Nucleus accumbens (tissue), 56 donors: ENCODE results near the gene BEND7.
"Not testable (repeated sequence)": the region's sequence is repeated elsewhere in the genome, so short reads cannot be mapped to it uniquely, and the experiment has no call there.

ENCODE experiments used
- DNase-seq, 56 donors: peaks; one replicate each; lab custom pipeline; 2025; lab: John Stamatoyannopoulos, UW

Gene BEND7, protein sequence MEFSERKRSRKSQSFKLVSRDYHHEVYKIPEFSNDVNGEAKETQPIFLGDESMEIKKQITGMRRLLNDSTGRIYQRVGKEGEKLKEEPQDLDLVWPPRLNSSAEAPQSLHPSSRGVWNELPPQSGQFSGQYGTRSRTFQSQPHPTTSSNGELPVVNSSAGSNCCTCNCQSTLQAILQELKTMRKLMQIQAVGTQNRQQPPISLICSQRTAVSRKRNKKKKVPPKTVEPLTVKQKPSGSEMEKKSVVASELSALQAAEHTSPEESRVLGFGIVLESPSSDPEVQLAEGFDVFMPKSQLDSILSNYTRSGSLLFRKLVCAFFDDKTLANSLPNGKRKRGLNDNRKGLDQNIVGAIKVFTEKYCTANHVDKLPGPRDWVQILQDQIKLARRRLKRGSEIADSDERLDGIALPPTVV

DNA sequence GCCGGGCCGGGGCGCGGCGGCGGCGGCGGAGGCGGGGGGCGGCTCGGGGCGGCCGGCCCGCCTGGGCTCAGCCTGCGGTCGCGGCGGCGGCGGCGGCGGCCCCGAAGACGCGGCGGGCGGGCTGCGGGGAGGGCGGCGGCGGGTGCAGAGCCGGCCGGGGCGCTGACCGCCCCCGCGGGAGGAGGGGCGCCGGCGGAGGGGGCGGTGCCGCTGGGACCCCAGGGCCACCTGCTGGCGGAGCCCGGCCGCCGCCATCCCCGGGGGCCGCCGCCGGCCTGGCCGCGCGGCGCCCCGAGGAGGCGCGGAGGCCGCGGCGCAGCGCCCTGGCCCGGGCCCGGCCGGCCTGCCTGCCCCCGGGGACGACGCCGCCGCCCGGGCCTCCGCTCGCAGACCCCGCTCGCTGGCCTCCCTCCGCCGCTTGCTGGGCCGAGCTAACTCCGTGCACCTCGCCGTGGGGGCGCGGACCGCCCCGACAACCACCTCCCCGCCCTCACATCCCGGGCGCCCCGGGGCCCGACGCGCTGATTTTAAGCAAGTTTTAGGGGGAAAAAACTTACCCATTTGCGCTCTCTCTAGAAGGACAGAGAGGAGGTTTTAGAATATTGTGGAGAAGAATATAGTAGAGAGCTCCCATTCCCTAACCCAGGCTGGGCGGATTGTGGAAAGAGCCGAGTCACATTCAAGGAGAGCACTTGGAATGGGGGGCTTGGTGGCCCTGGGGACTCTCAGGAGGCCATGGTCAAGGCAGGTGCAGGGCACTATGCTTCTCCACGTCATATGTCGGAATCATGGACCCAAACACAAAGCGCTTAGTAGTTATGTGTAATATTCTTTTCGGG, at the start of gene BEND7:
BEND7 (minus strand) TSS at position 140 of the 839 bp plus-strand sequence. CDS start 481 bp downstream, outside the sequence.
- peak in 3 of 56 donors; percentile 13 to 42 (median 16) for DNase-seq

DNA sequence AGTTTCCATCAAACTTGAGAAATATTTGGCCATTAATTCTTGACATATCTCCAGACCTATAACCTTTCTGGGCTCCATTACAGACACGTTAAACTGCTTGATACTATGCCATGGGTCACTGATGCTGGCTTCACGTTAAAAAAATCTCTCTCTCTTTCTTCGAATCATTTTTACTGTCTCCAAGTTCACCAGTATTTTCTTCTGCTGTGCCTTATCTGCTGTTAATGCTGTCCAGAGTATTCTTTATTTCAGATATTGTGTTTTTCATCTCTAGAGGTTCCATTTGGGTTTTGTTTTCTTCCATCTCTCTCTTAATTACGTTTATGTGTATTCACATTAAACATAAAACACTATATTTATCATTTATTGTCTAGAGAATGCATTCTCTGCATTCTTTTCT, 45.1 kb upstream of the BEND7 start:
- DNase-seq: no peak

DNA sequence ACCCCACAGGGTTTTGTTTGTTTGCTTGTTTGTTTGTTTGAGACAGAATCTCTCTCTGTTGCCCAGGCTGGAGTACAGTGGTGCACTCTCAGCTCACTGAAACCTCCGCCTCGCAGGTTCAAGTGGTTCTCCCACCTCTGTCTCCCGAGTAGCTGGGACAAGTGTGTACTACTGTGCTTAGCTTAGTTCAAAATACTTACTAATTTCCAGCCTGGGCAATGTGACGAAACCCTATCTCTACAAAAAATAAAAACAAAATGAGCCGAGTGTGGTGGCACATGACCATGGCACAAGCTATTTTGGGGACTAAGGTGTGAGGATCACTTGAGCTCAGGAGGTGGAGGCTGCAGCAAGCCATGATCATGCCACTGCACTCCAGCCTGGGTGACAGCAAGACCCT, 42.7 kb upstream of the BEND7 start:
- DNase-seq: no peak

DNA sequence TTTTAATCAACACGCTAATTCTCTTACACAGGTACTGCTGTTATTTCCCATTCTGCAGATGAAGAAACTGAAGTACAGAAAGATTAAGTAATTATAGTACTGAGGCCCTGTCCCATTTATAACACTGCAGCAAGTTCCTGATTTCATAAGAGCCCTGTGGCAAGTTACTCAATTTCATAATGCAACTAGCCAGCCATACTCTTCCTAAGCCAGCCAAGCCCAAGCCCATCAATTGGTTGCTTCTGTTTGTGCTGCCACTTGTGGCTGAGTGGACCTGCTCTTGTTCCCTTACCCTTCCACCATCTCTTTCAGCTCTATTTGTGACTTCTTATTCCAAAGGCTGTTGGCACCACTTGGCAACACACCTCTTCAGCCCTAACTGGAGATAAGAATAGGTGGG, 38.2 kb upstream of the BEND7 start:
- no peak for DNase-seq

DNA sequence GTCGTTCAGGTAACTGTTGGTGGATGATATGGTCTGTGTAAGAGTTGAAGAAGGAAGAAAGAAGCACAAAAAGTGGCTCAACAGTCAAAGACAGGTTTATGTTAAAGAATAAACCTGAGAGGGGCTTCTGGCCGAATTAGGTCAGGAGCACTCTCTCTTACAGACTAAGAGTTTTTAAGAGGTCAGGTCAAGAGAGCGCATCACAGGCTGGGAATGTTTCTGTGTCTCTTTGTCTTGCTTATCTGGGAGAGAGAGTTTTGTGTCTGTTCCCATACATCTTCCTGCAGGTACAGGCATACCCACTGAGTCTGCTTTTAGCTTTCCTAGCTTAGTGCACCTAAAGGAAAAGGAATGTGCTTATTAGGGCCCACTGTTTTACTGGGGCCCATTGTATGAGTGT, 35.8 kb upstream of the BEND7 start:
- DNase-seq: no peak

DNA sequence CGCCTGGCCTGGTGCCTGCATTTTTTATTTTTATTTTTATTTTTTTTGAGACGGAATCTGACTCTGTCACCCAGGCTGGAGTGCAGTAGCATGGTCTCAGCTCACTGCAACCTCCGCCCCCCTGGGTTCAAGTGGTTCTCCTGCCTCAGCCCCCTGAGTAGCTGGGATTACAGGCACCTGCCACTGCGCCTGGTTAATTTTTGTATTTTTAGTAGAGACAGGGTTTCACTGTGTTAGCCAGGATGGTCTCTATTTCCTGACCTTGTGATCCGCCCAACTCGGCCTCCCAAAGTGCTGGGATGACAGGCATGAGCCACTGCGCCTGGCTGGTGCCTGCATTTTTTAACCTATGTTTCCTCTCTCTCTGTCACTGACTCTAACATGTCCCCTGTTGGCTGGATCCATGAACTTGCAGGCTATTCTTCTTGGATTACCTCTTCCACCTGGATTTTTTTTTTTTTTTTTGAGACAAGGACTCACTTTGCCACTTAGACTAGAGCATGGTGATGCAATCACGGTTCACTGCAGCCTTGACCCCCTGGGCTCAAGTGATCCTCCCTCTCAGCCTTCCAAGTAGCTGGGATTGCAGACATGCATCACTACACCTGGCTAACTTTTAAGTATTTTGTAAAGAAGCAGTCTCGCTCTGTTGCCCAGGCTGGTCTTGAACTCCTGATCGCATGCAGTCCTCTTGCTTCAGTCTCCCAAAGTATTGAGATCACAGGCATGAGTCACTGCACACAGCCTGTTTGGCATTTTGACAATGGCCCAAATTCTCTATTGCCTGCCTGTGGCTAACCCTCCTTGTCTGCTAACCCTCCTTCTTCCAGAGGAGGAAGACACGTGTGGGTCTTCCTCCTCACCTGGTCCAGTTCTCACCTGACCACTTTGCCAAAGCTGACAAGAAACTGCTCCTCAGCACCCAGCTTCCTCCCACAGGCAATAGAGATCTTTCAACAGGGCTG, 34.9 kb upstream of the BEND7 start:
- no peak for DNase-seq

DNA sequence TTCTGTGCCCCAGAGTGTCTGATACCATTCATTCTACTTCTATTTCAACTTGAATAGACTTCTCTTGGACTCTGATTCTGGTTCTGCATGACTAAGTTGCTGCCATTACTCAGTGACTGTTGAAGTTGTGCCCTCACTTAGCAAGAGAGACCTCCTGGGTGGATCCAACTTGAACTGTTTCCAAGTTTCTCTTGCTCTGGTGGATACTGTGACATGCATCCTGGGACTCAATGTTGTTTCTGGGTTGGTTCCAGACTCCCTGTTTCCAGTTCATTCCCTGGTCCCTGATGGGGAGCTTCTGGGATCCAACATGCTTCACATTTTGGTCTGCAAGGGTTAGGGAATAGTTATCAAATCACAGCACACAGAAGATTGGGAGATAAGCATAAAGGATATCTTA, 31.8 kb upstream of the BEND7 start:
- DNase-seq: no peak

DNA sequence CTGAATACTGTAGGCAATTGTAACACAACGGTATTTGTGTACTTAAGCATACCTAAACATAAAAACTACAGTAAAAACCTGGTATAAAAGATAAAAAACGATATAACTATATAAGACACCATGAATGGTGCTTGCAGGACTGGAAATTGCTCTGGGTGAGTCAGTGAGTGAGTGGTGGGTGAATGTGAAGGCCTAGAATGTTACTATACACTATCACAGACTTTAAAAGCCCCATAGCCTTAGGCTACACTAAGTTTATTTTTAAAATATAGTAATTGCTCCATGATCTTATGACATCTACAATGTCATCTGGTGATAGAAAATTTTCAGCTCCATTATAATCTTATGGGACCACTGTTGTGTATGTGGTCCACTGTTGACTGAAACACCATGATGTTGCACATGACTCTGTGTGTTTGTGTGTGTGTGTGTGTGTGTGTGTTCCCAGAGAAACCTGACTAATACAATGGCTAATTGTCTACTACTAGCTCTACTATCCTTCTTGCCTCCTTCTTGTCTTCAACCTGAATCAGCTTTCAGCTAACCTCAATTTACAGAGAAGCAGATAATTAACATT, 30.4 kb upstream of the BEND7 start:
- no peak for DNase-seq

DNA sequence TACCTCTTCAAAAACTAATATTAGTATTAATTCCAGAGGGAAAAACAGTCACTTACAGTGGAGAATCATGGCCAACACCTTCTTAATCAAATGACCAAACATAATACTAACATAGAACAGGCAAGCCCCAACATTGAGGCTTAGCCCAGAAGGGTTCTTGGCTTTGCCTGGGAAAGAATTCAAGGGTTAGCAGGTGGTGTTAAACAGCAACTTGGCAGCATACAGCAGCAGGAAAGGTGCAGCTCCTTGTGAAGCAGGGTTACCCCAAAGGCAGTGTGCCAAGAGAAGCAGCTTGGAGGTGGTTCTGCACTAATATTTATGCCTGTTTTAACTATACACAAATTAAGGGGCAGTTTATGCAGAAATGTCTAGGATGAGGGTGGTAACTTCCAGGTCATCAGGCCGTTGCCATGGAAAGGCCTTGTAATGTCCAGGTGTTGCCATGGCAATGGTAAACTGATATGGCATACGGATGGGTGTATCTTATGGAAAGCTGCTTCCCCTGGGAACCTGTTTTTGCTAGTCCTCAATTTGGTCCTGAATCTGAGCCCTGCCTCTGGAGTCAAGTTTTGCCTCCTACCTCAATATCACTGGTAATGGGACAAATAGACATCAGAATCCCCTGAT, 27.2 kb upstream of the BEND7 start:
- no peak for DNase-seq

DNA sequence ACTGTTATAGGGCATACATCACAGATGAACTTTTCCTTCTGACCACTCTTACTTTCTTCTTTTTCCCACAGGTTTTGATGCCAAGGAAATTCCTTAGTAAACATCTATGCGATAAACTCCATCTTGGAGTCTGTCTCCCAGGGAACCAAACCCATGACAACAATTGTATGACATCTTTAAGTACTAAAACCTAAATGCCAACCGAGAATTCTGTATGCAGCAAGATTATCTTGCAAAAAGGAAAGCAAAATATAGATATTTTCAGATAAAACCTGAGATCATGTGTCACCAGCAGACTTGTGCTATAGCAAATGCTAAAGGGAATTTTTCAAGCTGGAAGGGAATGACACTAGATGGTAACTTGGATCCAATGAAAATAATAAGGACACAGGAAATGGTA, 22.0 kb upstream of the BEND7 start:
- DNase-seq: no peak

DNA sequence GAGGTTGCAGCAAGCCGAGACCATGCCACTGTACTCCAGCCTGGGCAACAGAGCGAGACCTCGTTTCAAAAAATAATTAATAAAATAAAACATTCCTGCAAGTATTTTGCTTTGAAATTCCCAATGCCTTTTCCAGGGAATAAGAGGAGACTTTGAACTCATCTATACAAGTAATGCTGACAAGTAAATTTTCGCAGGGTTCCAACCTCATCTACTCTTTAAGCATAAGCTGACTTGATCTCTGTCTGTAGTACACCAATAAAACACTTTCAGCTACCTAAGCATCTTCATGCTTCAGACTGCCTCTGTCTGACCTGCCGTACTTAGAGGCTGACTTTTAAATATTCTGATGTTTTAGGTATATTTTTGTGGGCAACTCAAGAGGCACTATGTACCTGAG, 13.7 kb upstream of the BEND7 start:
- no peak for DNase-seq

DNA sequence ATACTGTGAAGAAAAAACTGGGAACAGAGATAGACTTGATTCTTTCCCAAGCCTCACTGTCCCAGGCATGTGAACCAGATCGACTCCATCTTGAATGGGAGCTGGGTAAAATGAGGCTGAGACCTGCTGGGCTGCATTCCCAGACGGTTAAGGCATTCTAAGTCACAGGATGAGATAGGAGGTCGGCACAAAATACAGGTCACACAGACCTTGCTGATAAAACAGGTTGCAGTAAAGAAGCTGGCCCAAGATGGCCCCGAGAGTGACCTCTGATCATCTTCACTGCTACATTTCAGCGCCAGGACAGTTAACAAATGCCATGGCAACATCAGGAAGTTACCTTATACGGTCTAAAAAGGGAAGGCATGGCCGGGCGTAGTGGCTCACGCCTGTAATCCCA, 9.2 kb upstream of the BEND7 start:
- not testable (repeated sequence) for DNase-seq

DNA sequence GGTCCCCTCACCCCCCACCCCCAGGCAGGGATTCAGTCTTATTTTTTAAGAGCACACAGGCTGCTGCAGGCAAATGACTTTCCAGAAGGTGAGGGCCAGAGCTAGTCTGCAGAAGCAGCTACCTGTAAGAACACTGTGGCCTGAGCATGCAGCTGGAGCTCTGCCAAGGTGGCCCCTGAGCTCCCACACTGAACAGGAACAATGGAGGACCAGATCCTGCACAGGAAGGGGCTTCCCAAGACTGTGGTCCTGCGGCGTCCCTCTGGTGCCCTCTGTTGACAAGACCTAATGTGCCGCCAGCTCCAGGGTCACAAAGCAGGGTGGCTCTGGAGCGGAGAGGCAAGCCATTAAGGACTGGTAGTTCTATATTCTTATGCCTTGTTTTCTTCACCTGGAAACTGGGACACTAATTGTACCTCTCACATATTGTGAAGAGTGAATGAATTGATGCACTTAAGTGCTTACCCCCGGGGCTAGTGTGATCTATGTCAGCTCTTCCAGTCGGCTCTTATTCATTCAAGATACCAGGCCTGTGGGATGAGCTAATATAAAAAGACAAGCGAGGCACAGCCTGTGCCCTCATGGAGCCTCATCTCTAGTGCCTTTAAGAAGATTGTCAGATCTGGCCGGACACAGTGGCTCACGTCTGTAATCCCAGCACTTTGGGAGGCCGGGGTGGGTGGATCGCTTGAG, 8.0 kb upstream of the BEND7 start:
- peak in 6 of 56 donors; percentile 5 to 33 (median 10) for DNase-seq

DNA sequence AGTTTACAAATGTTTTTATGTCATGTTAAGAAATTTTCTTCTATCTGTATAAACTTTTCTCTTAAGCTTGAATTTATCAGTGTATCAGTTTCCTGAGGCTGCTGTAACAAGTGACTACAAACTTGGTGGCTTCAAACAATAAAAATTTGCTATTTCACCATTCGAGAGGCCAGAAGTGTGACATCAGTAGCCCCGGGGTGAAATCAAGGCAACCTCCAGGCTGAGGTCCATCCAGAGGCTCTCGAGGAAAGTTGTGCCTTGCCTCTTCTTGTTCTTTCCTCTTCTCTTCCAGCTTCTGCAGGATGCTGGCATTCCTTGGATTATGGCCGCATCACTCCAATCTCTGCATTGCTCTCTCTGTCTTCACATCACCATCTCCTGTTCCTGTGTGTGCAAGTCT, 6.5 kb upstream of the BEND7 start:
- DNase-seq: no peak

DNA sequence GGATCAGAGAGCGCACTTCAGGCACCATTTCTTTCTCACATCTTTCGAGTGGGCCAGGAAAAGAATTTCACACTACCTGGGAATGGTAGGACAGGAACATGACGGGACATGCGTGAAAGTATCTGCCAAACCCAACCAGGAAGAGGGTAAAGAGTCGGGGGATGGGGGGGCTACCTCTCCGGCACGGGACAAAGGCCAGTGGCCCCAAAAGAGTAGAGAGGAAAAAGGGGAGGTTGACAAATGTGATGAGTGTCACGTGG, 830 bp upstream of the BEND7 start:
- DNase-seq: no peak

DNA sequence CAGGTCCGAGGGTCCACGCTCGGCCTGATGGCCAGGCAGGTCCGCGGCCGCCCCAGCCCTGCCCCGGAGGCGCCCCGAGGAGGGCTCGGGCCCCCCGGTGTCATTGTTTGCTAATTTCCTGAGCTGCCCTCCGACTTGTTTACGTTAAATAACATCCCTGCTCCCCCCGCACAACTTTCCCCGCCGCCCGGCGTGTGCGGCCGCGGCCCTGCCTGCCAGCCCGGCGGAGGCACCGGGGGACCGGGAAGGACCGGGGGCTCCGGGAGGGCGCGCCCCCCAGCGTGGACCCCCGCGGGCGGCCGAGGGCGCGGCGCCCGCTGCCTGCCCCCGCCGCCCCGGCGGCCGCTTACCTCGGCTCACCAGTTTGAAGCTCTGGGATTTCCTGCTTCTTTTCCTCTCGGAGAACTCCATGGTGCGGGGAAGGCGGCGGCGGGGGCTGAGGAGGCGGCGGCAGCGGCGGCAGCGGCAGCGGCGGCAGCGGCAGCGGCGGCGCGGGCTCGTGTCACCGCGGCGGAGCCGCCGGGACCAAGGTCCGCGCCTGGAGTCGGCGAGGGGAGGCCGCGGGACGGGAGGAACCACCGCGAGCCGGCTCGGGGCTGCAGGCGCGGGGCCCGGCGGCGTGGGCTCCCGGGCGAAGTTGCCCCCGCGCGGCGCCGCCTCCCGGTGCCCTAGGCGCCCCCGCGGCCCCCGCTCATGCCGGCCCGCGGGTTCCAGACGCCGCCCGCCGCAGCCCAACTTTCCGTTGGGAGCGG, 515 bp downstream of the BEND7 start:
- peak in 3 of 56 donors; percentile 8 to 22 (median 17) for DNase-seq

DNA sequence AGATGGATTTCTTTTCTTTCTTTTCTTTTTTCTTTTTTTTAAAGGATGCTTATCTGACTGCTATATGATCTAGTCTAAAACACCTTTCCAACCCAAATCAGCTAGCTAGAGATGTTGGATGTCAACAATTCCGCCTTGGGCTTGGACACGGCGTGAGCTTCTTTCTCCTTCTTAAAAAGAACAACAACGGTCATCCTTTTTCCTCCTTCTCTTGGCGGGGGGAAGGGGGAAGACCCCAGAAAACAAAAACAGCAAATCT, 1.0 kb downstream of the BEND7 start:
- no peak for DNase-seq

DNA sequence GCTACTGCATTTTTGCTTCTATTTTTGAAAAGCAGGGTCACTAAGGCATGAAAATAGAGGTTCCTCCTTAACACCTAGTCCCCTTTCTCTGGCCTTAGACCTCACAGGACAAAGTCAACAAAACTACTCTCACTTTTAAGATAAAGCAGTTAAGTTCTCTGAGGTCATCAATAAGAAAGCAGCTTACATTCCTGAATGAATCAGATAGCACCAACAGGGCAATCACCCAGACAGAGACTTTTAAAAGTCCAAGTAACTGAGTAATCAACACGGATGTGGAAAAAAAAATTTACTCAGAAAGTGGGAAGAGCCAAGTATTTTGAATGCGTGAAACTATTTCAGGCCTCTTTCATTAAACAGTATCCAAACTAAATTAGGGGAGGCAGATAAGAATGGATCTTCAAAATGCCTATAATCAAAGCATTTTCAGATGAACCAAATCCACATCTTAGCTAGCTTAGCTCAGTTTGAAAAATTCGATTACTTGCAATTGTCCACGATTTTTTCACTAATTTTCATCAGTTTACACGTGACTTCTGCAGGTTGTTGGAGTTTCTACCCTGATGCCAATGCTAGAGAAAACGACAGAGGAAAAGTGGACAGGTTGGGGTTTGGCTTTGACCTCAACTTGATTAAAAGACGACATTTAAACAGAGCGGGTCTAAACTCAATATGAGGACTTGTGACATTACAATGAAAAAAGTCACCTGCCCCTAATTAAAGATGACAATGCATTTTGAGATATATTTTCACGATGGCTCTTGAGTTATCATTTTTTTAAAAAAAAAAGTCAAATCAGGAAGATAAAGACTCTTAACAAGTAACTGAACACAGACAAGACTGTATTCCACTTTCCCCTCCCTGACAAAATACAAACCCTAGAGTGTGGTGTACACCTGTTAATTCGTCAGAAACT, 1.6 kb downstream of the BEND7 start:
- DNase-seq: no peak
